Measurements from ENCODE around the gene SCIN. TPM values are rescaled to one million over a fixed set of nuclear protein-coding genes. Genes with fewer than 3 reads are reported as not detected.
"Not testable (repeated sequence)": the region's sequence is repeated elsewhere in the genome, so short reads cannot be mapped to it uniquely, and the experiment has no call there.

SCIN gene
- total and polyA plus RNA-seq, 12 donors: 0.06 to 5.5 (median 0.79) TPM

GRCh38 chr7:12661581-12661980 lies 91.1 kb downstream of the SCIN start:
- TF ChIP-seq CTCF (IDR thresholded peaks at IDR 0.05) (no peak), POLR2A (IDR thresholded peaks at IDR 0.05) (no peak)
- intact Hi-C loops (cut with DNase I): no loop called here
- Histone ChIP-seq H3K4me3 (no peak overlapping the region), H3K9me3 (replicated peaks in 1 of 3) (no peaks in the 10 kb centered on the region), H3K36me3 (replicated peaks in 1 of 2) (no peaks in the 10 kb centered on the region), H3K27ac (no peak overlapping the region), H3K4me1 (replicated peaks in 1 of 2) (no peaks in the 10 kb centered on the region), H3K27me3 (no peaks in the 10 kb centered on the region)
- DNase-seq: no peak
- 90 to 100% (median 92%) methylated on average over 1 to 6 of the region's 6 CpGs for WGBS, 4 donors

- Histone ChIP-seq H3K9me3 (replicated peaks in 1 of 3) (no peaks in the 10 kb centered on the region), H3K27ac (no peak overlapping the region), H3K27me3 (no peaks in the 10 kb centered on the region), H3K4me1 (replicated peaks in 1 of 2) (peaks cover 0 to 1% of the 10 kb centered on the region in 2 donors), H3K36me3 (replicated peaks in 1 of 2) (no peaks in the 10 kb centered on the region), H3K4me3 (no peak overlapping the region)
- no peak for DNase-seq
- 59 to 75% (median 69%) methylated on average over 1 of the region's 1 CpG for WGBS, 4 donors
- intact Hi-C loops (cut with DNase I): no loop called here
- TF ChIP-seq POLR2A (IDR thresholded peaks at IDR 0.05): no peak
- no peak for TF ChIP-seq CTCF (IDR thresholded peaks at IDR 0.05)
Measured at GRCh38 chr7:12670000-12670729, 99.6 kb downstream of the SCIN start.

GRCh38 chr7:12670743-12671520 lies 100.4 kb downstream of the SCIN start:
- Histone ChIP-seq H3K27ac (no peak overlapping the region), H3K4me3 (no peak overlapping the region), H3K4me1 (replicated peaks in 1 of 2) (peaks cover 0 to 3% of the 10 kb centered on the region in 2 donors), H3K27me3 (no peaks in the 10 kb centered on the region), H3K36me3 (replicated peaks in 1 of 2) (no peaks in the 10 kb centered on the region), H3K9me3 (replicated peaks in 1 of 3) (no peaks in the 10 kb centered on the region)
- DNase-seq: no peak
- no peak for TF ChIP-seq CTCF (IDR thresholded peaks at IDR 0.05)
- no peak for TF ChIP-seq POLR2A (IDR thresholded peaks at IDR 0.05)
- intact Hi-C loops (cut with DNase I): no loop called here
- 62 to 79% (median 71%) methylated on average over 6 of the region's 6 CpGs for WGBS, 4 donors

- H3K4me3 ChIP-seq; DNase-seq; H3K36me3 ChIP-seq (replicated peaks in 1 of 2); H3K9me3 ChIP-seq (replicated peaks in 1 of 3); intact Hi-C loops (cut with DNase I); H3K27ac ChIP-seq; H3K4me1 ChIP-seq (replicated peaks in 1 of 2); H3K27me3 ChIP-seq: not testable (repeated sequence)
- WGBS, 4 donors: 78 to 86% (median 83%) methylated on average over 5 to 7 of the region's 7 CpGs
Measured at GRCh38 chr7:12673436-12673835, 102.9 kb downstream of the SCIN start.

All from adrenal gland (tissue), 12 donors.